HG02588 (cell line): Measurements from ENCODE around the gene PGA3.
"Not testable (repeated sequence)": the region's sequence is repeated elsewhere in the genome, so short reads cannot be mapped to it uniquely, and the experiment has no call there.

ENCODE experiments used
- ATAC-seq: cut with Tn5 transposase; IDR thresholded peaks from one replicate; pipeline ENCODE4 v1.9.1; 2021; ENCODE audit warnings: mild to moderate bottlenecking, moderate library complexity; ENCODE audit not compliant: unreplicated experiment

Gene PGA3

DNA sequence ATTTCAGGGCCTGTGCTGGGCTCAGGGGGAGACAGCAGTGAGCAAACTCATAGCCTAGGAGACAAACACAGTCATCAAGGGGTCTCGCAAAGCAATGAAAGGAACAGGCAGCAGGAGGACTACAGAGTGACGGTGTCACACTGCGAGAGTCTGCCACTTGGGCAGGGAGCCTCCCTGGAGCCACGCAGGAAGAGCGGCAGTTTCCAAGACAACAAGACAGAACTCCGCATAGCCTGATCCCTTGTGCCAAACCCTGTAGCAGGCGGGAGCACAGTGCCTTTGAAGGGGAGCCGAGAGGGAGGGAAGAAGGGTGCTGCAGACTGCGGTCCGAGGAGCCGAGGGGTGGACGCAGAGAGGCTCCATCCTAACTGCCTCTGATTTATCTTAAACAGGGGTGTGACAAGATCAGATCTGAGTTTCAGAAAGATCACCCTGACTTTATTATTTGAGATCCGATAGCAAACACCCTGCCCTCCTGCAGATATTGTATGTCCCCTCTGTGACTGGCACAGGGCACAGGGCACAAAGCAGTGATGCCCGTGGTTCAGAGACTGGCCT, 1.3 kb downstream of the PGA3 start:
- not testable (repeated sequence) for ATAC-seq

DNA sequence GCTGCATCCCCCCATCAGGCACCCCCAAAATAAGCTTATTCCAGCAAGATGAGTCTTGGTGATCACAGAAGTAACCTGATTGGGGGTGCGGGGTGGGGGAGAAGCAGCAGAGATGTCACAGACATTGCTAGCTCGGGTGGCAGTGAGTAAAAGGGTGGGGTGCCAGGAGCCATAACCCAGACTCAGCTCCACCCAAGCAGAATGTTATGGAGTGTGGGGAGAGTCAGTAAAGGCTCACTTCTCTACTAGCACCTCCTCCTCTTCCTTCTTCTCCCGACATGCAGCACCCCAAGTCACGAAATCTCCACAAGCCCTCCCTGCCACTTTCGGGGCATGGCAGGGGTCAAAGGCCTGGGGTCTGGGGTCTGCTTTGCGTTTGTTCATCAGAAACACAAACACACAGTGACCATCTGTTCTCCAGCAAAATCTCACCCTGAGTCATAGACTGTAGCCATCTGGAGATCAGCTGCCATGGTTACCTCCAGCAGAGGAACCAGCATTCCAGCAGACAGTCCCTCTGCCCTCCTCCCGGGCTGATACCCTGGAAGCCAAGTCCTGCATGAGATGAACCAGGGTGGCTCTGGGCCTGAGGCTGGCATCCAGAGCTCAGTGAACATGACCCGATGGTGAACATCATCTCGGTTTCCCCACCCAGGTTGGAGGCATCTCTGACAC, 4.5 kb downstream of the PGA3 start:
- not testable (repeated sequence) for ATAC-seq

DNA sequence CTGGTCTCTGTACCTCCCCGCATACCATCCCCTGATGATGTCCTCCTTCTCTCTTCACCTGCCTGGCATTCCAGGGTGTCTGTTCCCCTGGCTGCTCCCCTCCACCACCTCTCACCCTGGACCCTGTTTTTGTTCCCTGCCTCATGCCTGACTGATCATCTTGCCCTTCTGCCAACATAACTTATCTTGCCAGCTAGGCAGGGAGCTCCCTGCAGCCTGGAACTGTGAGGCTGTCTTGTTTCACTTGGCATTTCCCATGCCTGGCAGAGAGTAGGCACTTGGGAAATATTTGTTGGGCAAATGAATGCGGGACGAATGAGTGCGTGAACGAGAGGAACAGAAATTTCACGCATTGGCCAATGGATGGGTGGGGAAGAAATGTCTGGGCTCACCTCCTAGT, 7.3 kb downstream of the PGA3 start:
- ATAC-seq: not testable (repeated sequence)

DNA sequence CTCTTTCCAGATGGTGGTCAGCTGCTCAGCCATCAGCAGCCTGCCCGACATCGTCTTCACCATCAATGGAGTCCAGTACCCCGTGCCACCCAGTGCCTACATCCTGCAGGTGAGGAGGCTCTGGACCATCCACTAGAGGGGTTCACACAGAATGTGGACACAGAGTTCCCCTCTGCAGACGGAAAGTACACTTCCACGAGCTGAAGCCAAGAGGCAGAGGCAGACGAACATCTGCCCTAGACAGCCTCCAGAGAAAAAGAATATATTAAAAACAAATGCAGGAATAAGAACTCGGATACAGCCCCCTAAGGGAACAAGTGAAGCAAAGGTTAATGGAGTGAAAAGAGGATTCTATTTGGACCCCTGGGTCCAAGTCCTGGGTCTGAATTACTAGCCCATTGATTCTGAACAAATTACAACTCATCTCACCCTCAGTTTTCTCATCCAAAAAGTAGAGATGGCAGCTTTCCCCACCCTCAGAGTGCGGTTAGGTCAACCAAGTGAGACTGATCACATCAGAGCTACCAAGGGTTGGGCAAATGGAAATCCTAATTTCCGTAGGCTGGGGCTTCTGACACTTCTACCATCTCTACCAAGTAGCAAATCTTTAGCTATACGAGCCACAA, 8.1 kb downstream of the PGA3 start:
- not testable (repeated sequence) for ATAC-seq

DNA sequence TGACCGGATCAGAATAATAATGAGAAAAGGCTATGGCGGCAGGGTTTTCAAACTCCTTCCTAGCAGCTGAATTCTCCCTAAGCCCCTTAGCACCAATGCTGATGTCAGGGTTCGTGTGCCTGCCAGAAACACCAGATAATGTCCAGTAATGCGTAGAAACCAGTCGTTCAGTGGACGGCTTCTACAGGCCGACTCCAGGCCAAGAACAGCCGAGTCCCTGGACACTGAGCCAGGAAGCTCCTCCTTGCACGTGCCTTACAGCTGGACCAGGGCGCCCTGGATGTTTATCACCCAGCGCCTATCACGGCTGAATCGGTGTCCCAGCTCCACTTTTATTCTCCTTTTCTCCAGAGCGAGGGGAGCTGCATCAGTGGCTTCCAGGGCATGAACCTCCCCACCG, 8.9 kb downstream of the PGA3 start:
- ATAC-seq: not testable (repeated sequence)

DNA sequence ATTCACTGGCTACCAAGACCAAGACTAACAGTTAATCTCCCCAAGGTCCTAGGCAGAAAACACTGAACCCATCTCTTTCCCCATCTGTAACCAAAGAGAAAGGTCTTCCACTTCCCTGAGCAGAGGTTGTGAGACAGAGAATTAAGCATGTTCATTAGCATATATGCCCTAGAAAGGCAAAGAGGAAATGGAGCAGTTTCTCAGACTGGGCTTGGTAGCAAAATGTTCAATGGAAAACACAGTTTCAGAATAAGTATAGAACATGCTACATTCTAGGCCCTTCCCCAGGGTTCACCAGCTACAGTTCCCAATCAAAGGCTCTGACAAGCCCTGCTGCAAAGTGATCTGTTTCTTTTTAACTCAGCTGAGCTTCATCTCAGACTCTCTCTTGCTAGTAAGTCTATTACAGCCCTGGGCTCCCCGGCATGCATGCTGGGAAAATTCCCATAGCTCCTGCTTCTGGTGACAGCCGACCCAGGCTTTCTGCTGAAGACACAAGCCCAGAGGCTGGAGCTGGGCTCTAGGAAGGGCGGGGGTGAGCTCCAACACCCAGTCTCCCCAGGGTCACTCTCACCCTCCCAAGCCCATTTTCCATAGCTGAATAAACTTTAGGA, 10.5 kb downstream of the PGA3 start:
- not testable (repeated sequence) for ATAC-seq

DNA sequence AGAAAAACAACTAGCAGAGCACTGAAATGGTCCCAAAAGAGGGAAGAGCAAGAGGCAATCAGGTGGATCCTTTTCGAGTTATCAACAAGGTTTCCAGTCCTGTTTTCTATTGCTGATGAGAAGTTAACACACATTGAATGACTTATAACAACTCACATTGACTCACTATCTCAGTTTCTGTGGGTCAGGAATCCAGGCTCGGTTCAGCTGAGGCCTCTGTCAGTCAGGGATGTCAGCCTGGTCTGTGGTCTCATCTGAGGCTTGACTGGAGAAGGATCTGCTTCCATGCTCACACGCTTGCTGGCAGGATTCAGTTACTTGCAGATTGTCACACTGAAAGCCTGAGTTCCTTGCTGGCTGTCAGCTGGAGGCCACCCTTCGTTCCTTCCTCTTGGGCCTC, 15.0 kb downstream of the PGA3 start:
- not testable (repeated sequence) for ATAC-seq

DNA sequence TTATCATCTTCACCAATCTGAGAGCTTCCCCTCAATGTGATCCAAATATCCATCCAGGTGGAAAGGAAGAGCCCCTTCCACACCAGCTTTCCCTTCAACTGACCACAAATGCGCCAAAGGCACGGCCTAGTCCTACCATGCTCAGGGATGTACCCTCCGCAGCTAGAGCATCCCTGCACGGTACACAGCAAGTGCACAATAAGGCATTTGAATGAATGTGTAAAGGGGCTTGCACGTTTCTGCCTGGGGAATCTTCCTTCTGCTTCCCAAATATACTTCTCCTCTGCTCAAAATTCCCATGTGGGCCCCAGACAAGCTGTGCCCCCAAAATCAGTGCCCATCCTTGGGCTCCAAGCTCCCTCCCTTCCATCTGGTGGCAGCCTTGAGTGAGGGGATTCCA, 15.7 kb downstream of the PGA3 start:
- ATAC-seq: not testable (repeated sequence)

DNA sequence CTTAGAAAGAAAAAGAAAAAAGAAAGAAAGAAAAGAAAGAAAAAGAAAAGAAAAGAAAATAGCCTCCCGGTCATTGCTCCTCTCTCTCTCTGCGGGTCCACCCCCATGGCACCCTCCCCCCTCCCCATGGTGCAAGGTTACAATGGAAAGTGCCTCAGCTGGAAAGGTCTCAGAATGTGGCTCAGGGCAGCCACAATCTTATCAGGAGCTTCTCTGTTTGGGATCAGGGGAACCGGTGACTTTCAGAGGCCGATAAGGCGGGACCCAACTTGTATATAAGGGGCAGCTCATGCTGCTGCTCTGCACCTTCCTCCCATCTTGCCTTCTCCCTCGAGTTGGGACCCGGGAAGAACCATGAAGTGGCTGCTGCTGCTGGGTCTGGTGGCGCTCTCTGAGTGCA, 18.7 kb downstream of the PGA3 start, which contains the start of gene PGA4:
Gene PGA4 (plus strand): TSS at position 301 of the 400 bp plus-strand sequence. CDS start 54 bp downstream, at position 355.
- not testable (repeated sequence) for ATAC-seq

DNA sequence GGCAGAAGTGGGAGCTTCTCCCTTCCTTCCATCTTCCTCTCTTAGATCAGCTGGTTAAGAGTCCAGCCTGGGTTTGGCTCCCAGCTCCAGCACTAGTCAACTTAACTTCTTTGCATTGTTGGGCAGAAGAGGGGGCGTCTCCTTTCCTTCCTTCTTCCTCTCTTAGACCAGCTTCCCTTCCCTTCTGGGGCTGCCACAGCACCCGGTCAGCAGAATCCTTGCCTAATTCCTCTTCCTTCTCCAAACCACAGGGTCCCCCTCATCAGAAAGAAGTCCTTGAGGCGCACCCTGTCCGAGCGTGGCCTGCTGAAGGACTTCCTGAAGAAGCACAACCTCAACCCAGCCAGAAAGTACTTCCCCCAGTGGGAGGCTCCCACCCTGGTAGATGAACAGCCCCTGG, 19.4 kb downstream of the PGA3 start:
- ATAC-seq: not testable (repeated sequence)

DNA sequence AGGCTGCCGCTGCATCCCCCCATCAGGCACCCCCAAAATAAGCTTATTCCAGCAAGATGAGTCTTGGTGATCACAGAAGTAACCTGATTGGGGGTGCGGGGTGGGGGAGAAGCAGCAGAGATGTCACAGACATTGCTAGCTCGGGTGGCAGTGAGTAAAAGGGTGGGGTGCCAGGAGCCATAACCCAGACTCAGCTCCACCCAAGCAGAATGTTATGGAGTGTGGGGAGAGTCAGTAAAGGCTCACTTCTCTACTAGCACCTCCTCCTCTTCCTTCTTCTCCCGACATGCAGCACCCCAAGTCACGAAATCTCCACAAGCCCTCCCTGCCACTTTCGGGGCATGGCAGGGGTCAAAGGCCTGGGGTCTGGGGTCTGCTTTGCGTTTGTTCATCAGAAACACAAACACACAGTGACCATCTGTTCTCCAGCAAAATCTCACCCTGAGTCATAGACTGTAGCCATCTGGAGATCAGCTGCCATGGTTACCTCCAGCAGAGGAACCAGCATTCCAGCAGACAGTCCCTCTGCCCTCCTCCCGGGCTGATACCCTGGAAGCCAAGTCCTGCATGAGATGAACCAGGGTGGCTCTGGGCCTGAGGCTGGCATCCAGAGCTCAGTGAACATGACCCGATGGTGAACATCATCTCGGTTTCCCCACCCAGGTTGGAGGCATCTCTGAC, 23.3 kb downstream of the PGA3 start:
- not testable (repeated sequence) for ATAC-seq

DNA sequence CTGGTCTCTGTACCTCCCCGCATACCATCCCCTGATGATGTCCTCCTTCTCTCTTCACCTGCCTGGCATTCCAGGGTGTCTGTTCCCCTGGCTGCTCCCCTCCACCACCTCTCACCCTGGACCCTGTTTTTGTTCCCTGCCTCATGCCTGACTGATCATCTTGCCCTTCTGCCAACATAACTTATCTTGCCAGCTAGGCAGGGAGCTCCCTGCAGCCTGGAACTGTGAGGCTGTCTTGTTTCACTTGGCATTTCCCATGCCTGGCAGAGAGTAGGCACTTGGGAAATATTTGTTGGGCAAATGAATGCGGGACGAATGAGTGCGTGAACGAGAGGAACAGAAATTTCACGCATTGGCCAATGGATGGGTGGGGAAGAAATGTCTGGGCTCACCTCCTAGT, 26.1 kb downstream of the PGA3 start:
- ATAC-seq: not testable (repeated sequence)

DNA sequence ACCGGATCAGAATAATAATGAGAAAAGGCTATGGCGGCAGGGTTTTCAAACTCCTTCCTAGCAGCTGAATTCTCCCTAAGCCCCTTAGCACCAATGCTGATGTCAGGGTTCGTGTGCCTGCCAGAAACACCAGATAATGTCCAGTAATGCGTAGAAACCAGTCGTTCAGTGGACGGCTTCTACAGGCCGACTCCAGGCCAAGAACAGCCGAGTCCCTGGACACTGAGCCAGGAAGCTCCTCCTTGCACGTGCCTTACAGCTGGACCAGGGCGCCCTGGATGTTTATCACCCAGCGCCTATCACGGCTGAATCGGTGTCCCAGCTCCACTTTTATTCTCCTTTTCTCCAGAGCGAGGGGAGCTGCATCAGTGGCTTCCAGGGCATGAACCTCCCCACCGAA, 27.7 kb downstream of the PGA3 start:
- not testable (repeated sequence) for ATAC-seq

DNA sequence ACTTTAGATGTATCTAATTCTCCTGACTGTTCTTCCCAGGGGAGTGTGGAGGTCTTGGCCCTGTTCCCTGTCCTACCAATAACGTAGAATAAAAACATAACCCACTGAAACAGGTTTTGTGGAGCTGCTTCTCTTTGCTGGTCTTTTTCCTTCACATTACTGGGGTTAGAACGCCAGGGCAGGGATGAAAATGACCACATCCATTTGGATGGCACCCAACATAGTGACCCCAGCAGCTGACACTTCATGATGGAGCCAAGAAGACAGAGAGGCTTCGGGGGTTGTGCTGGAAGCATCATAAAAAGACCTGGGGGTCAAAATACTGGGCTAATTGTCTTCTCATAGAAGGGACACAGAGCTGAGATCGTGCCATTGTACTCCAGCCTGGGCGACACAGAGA, 28.3 kb downstream of the PGA3 start:
- not testable (repeated sequence) for ATAC-seq

DNA sequence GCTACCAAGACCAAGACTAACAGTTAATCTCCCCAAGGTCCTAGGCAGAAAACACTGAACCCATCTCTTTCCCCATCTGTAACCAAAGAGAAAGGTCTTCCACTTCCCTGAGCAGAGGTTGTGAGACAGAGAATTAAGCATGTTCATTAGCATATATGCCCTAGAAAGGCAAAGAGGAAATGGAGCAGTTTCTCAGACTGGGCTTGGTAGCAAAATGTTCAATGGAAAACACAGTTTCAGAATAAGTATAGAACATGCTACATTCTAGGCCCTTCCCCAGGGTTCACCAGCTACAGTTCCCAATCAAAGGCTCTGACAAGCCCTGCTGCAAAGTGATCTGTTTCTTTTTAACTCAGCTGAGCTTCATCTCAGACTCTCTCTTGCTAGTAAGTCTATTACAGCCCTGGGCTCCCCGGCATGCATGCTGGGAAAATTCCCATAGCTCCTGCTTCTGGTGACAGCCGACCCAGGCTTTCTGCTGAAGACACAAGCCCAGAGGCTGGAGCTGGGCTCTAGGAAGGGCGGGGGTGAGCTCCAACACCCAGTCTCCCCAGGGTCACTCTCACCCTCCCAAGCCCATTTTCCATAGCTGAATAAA, 29.3 kb downstream of the PGA3 start:
- not testable (repeated sequence) for ATAC-seq

DNA sequence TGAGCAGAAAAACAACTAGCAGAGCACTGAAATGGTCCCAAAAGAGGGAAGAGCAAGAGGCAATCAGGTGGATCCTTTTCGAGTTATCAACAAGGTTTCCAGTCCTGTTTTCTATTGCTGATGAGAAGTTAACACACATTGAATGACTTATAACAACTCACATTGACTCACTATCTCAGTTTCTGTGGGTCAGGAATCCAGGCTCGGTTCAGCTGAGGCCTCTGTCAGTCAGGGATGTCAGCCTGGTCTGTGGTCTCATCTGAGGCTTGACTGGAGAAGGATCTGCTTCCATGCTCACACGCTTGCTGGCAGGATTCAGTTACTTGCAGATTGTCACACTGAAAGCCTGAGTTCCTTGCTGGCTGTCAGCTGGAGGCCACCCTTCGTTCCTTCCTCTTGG, 33.8 kb downstream of the PGA3 start:
- not testable (repeated sequence) for ATAC-seq

DNA sequence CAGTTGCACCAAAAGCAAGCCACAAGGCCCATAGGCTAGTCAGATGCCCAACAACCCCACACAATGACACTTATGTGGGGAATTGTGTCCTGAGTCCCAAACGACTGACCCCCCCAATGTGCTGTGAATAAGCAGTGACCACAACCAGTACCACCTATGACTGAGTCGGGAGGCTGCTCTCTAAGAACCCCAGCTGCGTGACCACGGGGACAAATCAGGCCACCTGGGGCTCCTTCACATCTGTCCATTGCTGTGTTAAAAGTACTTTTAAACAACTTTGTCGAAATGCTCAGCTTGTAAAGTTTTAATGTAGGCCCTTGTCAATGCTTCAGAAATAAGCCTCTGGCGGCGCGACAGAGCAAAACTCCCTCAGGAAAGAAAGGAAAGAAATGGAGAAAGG, 37.0 kb downstream of the PGA3 start:
- ATAC-seq: not testable (repeated sequence)

DNA sequence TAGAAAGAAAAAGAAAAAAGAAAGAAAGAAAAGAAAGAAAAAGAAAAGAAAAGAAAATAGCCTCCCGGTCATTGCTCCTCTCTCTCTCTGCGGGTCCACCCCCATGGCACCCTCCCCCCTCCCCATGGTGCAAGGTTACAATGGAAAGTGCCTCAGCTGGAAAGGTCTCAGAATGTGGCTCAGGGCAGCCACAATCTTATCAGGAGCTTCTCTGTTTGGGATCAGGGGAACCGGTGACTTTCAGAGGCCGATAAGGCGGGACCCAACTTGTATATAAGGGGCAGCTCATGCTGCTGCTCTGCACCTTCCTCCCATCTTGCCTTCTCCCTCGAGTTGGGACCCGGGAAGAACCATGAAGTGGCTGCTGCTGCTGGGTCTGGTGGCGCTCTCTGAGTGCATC, 37.6 kb downstream of the PGA3 start, which contains the start of gene PGA5:
Gene PGA5 (plus strand): TSS at position 301 of the 400 bp plus-strand sequence. CDS start 52 bp downstream, at position 353.
- ATAC-seq: not testable (repeated sequence)

DNA sequence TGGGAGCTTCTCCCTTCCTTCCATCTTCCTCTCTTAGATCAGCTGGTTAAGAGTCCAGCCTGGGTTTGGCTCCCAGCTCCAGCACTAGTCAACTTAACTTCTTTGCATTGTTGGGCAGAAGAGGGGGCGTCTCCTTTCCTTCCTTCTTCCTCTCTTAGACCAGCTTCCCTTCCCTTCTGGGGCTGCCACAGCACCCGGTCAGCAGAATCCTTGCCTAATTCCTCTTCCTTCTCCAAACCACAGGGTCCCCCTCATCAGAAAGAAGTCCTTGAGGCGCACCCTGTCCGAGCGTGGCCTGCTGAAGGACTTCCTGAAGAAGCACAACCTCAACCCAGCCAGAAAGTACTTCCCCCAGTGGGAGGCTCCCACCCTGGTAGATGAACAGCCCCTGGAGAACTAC, 38.2 kb downstream of the PGA3 start:
- not testable (repeated sequence) for ATAC-seq

DNA sequence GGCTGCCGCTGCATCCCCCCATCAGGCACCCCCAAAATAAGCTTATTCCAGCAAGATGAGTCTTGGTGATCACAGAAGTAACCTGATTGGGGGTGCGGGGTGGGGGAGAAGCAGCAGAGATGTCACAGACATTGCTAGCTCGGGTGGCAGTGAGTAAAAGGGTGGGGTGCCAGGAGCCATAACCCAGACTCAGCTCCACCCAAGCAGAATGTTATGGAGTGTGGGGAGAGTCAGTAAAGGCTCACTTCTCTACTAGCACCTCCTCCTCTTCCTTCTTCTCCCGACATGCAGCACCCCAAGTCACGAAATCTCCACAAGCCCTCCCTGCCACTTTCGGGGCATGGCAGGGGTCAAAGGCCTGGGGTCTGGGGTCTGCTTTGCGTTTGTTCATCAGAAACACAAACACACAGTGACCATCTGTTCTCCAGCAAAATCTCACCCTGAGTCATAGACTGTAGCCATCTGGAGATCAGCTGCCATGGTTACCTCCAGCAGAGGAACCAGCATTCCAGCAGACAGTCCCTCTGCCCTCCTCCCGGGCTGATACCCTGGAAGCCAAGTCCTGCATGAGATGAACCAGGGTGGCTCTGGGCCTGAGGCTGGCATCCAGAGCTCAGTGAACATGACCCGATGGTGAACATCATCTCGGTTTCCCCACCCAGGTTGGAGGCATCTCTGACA, 42.1 kb downstream of the PGA3 start:
- ATAC-seq: not testable (repeated sequence)
